ENCODE results near the gene BANF1.

The BANF1 gene

GRCh38 chr11:66001942-66002647 lies at the start of gene BANF1, which contains the start of gene EIF1AD:
BANF1 (plus strand) TSS chr11:66002503; CDS start chr11:66003251, 748 bp downstream.
EIF1AD (minus strand) TSS chr11:66002157; CDS start chr11:66000389, 1,768 bp downstream.
- DNase-seq (ENCODE audit: low read depth), result peak; percentile 69

- DNase-seq (ENCODE audit: low read depth), result no peak
These were observed 48.8 kb upstream of the BANF1 start for GRCh38 chr11:65953471-65953870.

GRCh38 chr11:65954771-65955170 lies 47.5 kb upstream of the BANF1 start:
- no peak for DNase-seq (ENCODE audit: low read depth)

GRCh38 chr11:65958291-65958690 lies 44.0 kb upstream of the BANF1 start:
- no peak for DNase-seq (ENCODE audit: low read depth)

GRCh38 chr11:65958774-65959420 lies 43.4 kb upstream of the BANF1 start:
- no peak for DNase-seq (ENCODE audit: low read depth)

GRCh38 chr11:65960824-65961266 lies 41.5 kb upstream of the BANF1 start:
- no peak for DNase-seq (ENCODE audit: low read depth)

- DNase-seq (ENCODE audit: low read depth), result peak; percentile 86
These were observed 40.8 kb upstream of the BANF1 start, which contains the start of gene SART1 for GRCh38 chr11:65961267-65962140. SART1 (plus strand) TSS chr11:65961734; CDS start chr11:65961781, 47 bp downstream.

- DNase-seq (ENCODE audit: low read depth), result no peak
These were observed 40.1 kb upstream of the BANF1 start for GRCh38 chr11:65962141-65962564.

GRCh38 chr11:65964906-65965305 lies 37.4 kb upstream of the BANF1 start:
- DNase-seq (ENCODE audit: low read depth), result no peak

- DNase-seq (ENCODE audit: low read depth), result no peak
These were observed 36.1 kb upstream of the BANF1 start for GRCh38 chr11:65965986-65966762.

GRCh38 chr11:65967329-65967934 lies 34.9 kb upstream of the BANF1 start:
- no peak for DNase-seq (ENCODE audit: low read depth)

- DNase-seq (ENCODE audit: low read depth), result no peak
These were observed 33.5 kb upstream of the BANF1 start for GRCh38 chr11:65968600-65969482.

- DNase-seq (ENCODE audit: low read depth), result no peak
These were observed 30.2 kb upstream of the BANF1 start for GRCh38 chr11:65972116-65972515.

GRCh38 chr11:65973439-65974110 lies 28.7 kb upstream of the BANF1 start:
- DNase-seq (ENCODE audit: low read depth), result no peak

- DNase-seq (ENCODE audit: low read depth), result no peak
These were observed 26.5 kb upstream of the BANF1 start for GRCh38 chr11:65975771-65976170.

GRCh38 chr11:65976216-65977176 lies 25.8 kb upstream of the BANF1 start:
- DNase-seq (ENCODE audit: low read depth), result no peak

GRCh38 chr11:65977621-65978390 lies 24.5 kb upstream of the BANF1 start:
- no peak for DNase-seq (ENCODE audit: low read depth)

Measured in stimulated activated CD8-positive, alpha-beta memory T cell treated with anti-CD3 and anti-CD28 coated beads, Interleukin-15, amount 100 ng/mL, for 24 hours (primary cell).